Neural progenitor cell (in vitro differentiated cells): ENCODE results near the gene PLCB3. TPM values are rescaled to one million over a fixed set of nuclear protein-coding genes. Genes with fewer than 3 reads are reported as not detected.

Experiments used
- DNase-seq: peaks from one replicate; pipeline ENCODE4 v3.0.0-alpha.2; 2016; ENCODE audit warnings: low spot score
- H2AFZ ChIP-seq: fragments of 200-600 bp; sonication (generic); replicated peaks from 2 replicates; pipeline ENCODE4 v1.6.1; 2016; ENCODE audit warnings: antibody characterized with exemption
- H3F3A ChIP-seq: fragments of 200-600 bp; sonication (generic); 2 replicates; pipeline ENCODE4 v1.6.1; 2016; ENCODE audit warnings: antibody characterized with exemption, low read depth
- H3K27ac ChIP-seq: fragments of 200-600 bp; sonication (generic); 2 replicates; pipeline ENCODE4 v1.5.1; 2016; ENCODE audit warnings: mild to moderate bottlenecking
- H3K27me3 ChIP-seq: fragments of 200-600 bp; sonication (generic); 2 replicates; pipeline ENCODE4 v1.6.1; 2016; ENCODE audit warnings: mild to moderate bottlenecking, moderate library complexity
- H3K36me3 ChIP-seq: fragments of 200-600 bp; sonication (generic); 2 replicates; pipeline ENCODE4 v1.5.1; 2016
- H3K4me1 ChIP-seq: fragments of 200-600 bp; sonication (generic); 2 replicates; pipeline ENCODE4 v1.6.1; 2016; ENCODE audit warnings: mixed run types
- H3K4me2 ChIP-seq: fragments of 200-600 bp; sonication (generic); 2 replicates; pipeline ENCODE4 v1.6.1; 2016
- H3K4me3 ChIP-seq: fragments of 200-600 bp; sonication (generic); 2 replicates; pipeline ENCODE4 v1.5.1; 2016
- H3K79me2 ChIP-seq: fragments of 200-600 bp; sonication (generic); 2 replicates; pipeline ENCODE4 v1.6.1; 2016; ENCODE audit warnings: low read depth
- H3K9ac ChIP-seq: fragments of 200-600 bp; sonication (generic); 2 replicates; pipeline ENCODE4 v1.6.1; 2016
- H3K9me3 ChIP-seq: fragments of 200-600 bp; sonication (generic); 2 replicates; pipeline ENCODE4 v1.5.1; 2016; ENCODE audit warnings: low read depth
- H4K20me1 ChIP-seq: fragments of 200-600 bp; sonication (generic); 2 replicates; pipeline ENCODE4 v1.6.1; 2016; ENCODE audit warnings: low read depth
- H3K27ac Mint-ChIP-seq: 3 replicates; pipeline ENCODE4 v1.8.0; 2021; ENCODE audit warnings: mixed read lengths
- H3K27me3 Mint-ChIP-seq: 2 replicates; pipeline ENCODE4 v1.8.0; 2022; ENCODE audit warnings: low read depth, mild to moderate bottlenecking, inconsistent platforms, moderate library complexity, mixed read lengths; ENCODE audit not compliant: insufficient read depth
- H3K36me3 Mint-ChIP-seq: 3 replicates; pipeline ENCODE4 v1.8.0; 2021; ENCODE audit warnings: mixed read lengths
- H3K4me1 Mint-ChIP-seq: 3 replicates; pipeline ENCODE4 v1.8.0; 2021; ENCODE audit warnings: mixed read lengths
- H3K4me3 Mint-ChIP-seq: 3 replicates; pipeline ENCODE4 v1.8.0; 2021; ENCODE audit warnings: mild to moderate bottlenecking, moderate library complexity, mixed read lengths
- H3K9me3 Mint-ChIP-seq: 3 replicates; pipeline ENCODE4 v1.8.0; 2020; ENCODE audit warnings: mixed read lengths
- CTCF ChIP-seq: fragments of 200-600 bp; sonication (generic); IDR thresholded peaks from 2 replicates; pipeline ENCODE4 v1.5.1; 2017; ENCODE audit warnings: antibody characterized with exemption, mild to moderate bottlenecking
- EZH2 ChIP-seq: fragments of 200-600 bp; sonication (generic); IDR thresholded peaks from 2 replicates; pipeline ENCODE4 v1.6.1; 2017; ENCODE audit warnings: antibody characterized with exemption, mild to moderate bottlenecking, moderate library complexity
- EZH2phosphoT487 ChIP-seq: fragments of 200-600 bp; sonication (generic); IDR thresholded peaks from 2 replicates; pipeline ENCODE4 v1.6.1; 2017; ENCODE audit warnings: antibody characterized with exemption
- total RNA-seq: library from RNA; depleted of rRNA; stranded (reverse); fragments of >200 nt; gene quantifications from 2 replicates; pipeline ENCODE4 v1.2.3, GENCODE V29; 2015; ENCODE audit warnings: low replicate concordance

The PLCB3 gene
- total RNA-seq, 1 donor from 2014 or later: 15.6 TPM

DNA sequence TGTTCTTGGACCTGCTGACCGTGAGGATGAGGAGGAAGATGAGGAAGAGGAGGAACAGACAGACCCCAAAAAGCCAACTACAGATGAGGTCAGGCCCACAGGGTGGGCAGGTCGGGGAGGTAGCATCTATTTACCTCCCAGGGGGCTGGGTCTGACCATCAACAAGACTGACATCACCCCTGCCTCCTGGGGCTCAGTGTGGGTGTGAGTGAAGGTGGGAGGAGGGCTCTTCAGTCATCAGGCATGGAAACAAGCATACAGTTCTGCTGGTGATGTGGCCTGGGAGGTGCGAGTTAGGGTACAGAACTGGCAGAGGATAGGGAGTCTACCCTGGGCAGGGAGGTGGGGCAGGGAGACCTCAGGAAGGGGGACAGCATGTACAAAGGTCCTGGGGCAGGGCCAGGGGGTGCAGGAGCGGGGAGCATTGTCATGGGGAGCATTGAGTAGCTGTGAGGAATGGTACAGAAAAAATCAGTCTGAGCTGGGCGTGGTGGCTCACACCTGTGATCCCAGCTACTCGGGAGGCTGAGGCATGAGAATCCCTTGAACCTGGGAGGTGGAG lies 8.9 kb downstream of the PLCB3 start:
- no peak for TF ChIP-seq CTCF
- TF ChIP-seq EZH2phosphoT487: no peak
- no peak for TF ChIP-seq EZH2

GRCh38 chr11:64261556-64262080 lies 10.3 kb downstream of the PLCB3 start:
- no peak overlapping the region for H3K4me2 ChIP-seq
- H3K79me2 ChIP-seq: no peaks in the 10 kb centered on the region
- H3K4me1 ChIP-seq: no peaks in the 10 kb centered on the region
- H3K9ac ChIP-seq: no peak overlapping the region
- Mint-ChIP-seq H3K27me3 (peaks cover 12% of the 10 kb centered on the region), H3K4me3 (no peak overlapping the region), H3K36me3 (peaks cover 21% of the 10 kb centered on the region), H3K4me1 (peaks cover 3% of the 10 kb centered on the region), H3K27ac (no peak overlapping the region), H3K9me3 (no peaks in the 10 kb centered on the region)
- H3K36me3 ChIP-seq: no peaks in the 10 kb centered on the region
- no peaks in the 10 kb centered on the region for H3F3A ChIP-seq
- no peak overlapping the region for H3K4me3 ChIP-seq
- H3K27me3 ChIP-seq: no peaks in the 10 kb centered on the region
- no peak for DNase-seq
- H2AFZ ChIP-seq: no peak overlapping the region
- no peaks in the 10 kb centered on the region for H4K20me1 ChIP-seq
- no peak for TF ChIP-seq CTCF
- TF ChIP-seq EZH2phosphoT487: no peak
- TF ChIP-seq EZH2: no peak
- H3K9me3 ChIP-seq: no peaks in the 10 kb centered on the region
- H3K27ac ChIP-seq: no peak overlapping the region

More for the DNA sequence above, 8.9 kb downstream of the PLCB3 start:
- Histone ChIP-seq H3K27ac (no peak overlapping the region), H3K9me3 (no peaks in the 10 kb centered on the region), H3K4me1 (no peaks in the 10 kb centered on the region), H3K27me3 (no peaks in the 10 kb centered on the region), H3K4me3 (no peak overlapping the region), H3F3A (no peaks in the 10 kb centered on the region), H3K36me3 (no peaks in the 10 kb centered on the region), H2AFZ (no peak overlapping the region), H3K9ac (no peak overlapping the region), H3K79me2 (no peaks in the 10 kb centered on the region), H4K20me1 (no peaks in the 10 kb centered on the region), H3K4me2 (no peak overlapping the region)
- peaks cover 3% of the 10 kb centered on the region for H3K4me1 Mint-ChIP-seq
- peaks cover 10% of the 10 kb centered on the region for H3K27me3 Mint-ChIP-seq
- peaks cover 19% of the 10 kb centered on the region for H3K36me3 Mint-ChIP-seq
- no peak for DNase-seq
- no peak overlapping the region for H3K4me3 Mint-ChIP-seq
- no peak overlapping the region for H3K27ac Mint-ChIP-seq
- no peaks in the 10 kb centered on the region for H3K9me3 Mint-ChIP-seq

DNA sequence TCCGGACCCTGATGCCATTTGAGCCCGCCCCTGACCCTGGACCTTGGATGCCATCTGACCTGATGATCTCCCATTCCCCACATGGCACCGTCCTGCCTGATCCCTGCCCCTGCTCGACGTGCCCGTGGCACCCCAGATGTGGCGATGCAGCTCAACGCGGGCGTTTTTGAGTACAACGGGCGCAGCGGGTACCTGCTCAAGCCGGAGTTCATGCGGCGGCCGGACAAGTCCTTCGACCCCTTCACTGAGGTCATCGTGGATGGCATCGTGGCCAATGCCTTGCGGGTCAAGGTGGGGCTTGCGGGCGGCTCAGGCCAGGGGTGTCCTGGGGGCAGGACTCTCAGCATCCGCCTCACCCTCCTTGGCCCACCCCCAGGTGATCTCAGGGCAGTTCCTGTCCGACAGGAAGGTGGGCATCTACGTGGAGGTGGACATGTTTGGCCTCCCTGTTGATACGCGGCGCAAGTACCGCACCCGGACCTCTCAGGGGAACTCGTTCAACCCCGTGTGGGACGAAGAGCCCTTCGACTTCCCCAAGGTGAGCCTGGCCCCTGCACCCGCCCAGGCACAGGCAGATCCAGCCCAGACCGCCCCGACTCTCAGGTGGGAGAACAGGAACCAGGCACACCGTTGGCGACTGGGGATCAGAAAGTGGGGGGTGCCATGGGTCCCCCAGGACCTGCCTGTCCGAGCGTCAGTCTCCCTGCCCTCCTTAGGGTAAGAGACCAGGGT lies 11.1 kb downstream of the PLCB3 start:
- no peaks in the 10 kb centered on the region for H3K9me3 Mint-ChIP-seq
- Histone ChIP-seq H3K4me1 (no peaks in the 10 kb centered on the region), H3K4me2 (no peak overlapping the region), H3K79me2 (no peaks in the 10 kb centered on the region), H3K4me3 (no peak overlapping the region), H4K20me1 (no peaks in the 10 kb centered on the region), H2AFZ (no peak overlapping the region), H3K27ac (no peak overlapping the region), H3K27me3 (no peaks in the 10 kb centered on the region), H3K36me3 (no peaks in the 10 kb centered on the region), H3K9me3 (no peaks in the 10 kb centered on the region), H3K9ac (no peak overlapping the region), H3F3A (no peaks in the 10 kb centered on the region)
- peak overlapping the region; percentile 46 for H3K27ac Mint-ChIP-seq
- peaks cover 3% of the 10 kb centered on the region for H3K4me1 Mint-ChIP-seq
- peaks cover 21% of the 10 kb centered on the region for H3K36me3 Mint-ChIP-seq
- no peak for DNase-seq
- TF ChIP-seq CTCF (no peak), EZH2 (no peak), EZH2phosphoT487 (no peak)
- no peak overlapping the region for H3K4me3 Mint-ChIP-seq
- H3K27me3 Mint-ChIP-seq: peaks cover 12% of the 10 kb centered on the region
